HepG2 (cell line): ENCODE results near the gene OR2AG1. TPM values are rescaled to one million over a fixed set of nuclear protein-coding genes. Genes with fewer than 3 reads are reported as not detected.

Experiments
- GFI1 ChIP-seq: sonication (generic); formaldehyde crosslinking; IDR thresholded peaks from 2 replicates; pipeline ENCODE4 v1.5.0; 2020; ENCODE audit warnings: missing genetic modification reagents, mild to moderate bottlenecking, borderline replicate concordance
- KLF16 ChIP-seq, 2 experiments: sonication (generic) in 1 of 2; formaldehyde crosslinking in 1 of 2; IDR thresholded peaks; 2 replicates each; pipeline versions ENCODE4 v1.6.1 to v1.8.0; 2016 to 2023; ENCODE audit warnings: missing genetic modification reagents in 2 of 2, missing compliant biosample characterization in 1 of 2
- ZMYM3 ChIP-seq: sonication (generic); formaldehyde crosslinking; IDR thresholded peaks from 2 replicates; pipeline ENCODE4 v1.5.1; 2020; ENCODE audit warnings: mild to moderate bottlenecking, missing genetic modification reagents
- polyA plus RNA-seq, 8 experiments: library from polyadenylated mRNA; depleted of rRNA in 3 of 8; stranded (reverse) in 7 of 8; unstranded in 1 of 8; fragments of >200 nt; fragmentation: Illumina TruSeq in 4 of 8; extraction: Trizol in 4 of 8; gene quantifications; 2 replicates each; pipeline versions ENCODE4 v1.2.1 to v1.2.3, GENCODE V29; 2011 to 2016; ENCODE audit warnings: low read depth in 4 of 8, missing spikeins in 1 of 8, mixed read lengths in 1 of 8; ENCODE audit not compliant: insufficient read depth in 1 of 8
- total RNA-seq, 5 experiments: library from RNA; depleted of rRNA; stranded (reverse); fragments of >200 nt; fragmentation: Illumina TruSeq; extraction: Trizol; gene quantifications; 2 replicates each; pipeline ENCODE4 v1.2.3, GENCODE V29; 2016; ENCODE audit warnings: low read depth in 1 of 5

Gene OR2AG1
- total and polyA plus RNA-seq, 2 of the 13 experiments (the other 11 are each of a cell fraction or from before 2014, with no cell fraction given) = not detected

- TF ChIP-seq KLF16 (CRISPR knock-in tag; IDR thresholded peaks at IDR 0.05) = no peak
- TF ChIP-seq ZMYM3 = no peak
- TF ChIP-seq GFI1 (CRISPR knock-in tag) = no peak
Measured at GRCh38 chr11:6834021-6834420, 51.2 kb downstream of the OR2AG1 start (continued).

Other genes with a start within 250 kb of the OR2AG1 start
- 21.6 and 29.1 TPM in 2 replicates for gene RRP8, start 179.4 kb upstream of the OR2AG1 start, total RNA-seq (2016; rRNA removed; fragmentation: Illumina TruSeq; extraction: Trizol)
- 7.2 and 7.7 TPM in 2 replicates for gene RRP8, start 179.4 kb upstream of the OR2AG1 start, polyA plus RNA-seq (2011; rRNA removed)
- gene ILK, start 179.2 kb upstream of the OR2AG1 start, total RNA-seq (2016; rRNA removed; fragmentation: Illumina TruSeq; extraction: Trizol) = 70.3 and 78.1 TPM in 2 replicates
- 108 and 118 TPM in 2 replicates for gene ILK, start 179.2 kb upstream of the OR2AG1 start, polyA plus RNA-seq (2011; rRNA removed)
- 51.0 and 71.3 TPM in 2 replicates for gene TAF10, start 170.8 kb upstream of the OR2AG1 start, total RNA-seq (2016; rRNA removed; fragmentation: Illumina TruSeq; extraction: Trizol)
- gene TAF10, start 170.8 kb upstream of the OR2AG1 start, polyA plus RNA-seq (2011; rRNA removed) = 134 and 142 TPM in 2 replicates
- gene TPP1, start 163.6 kb upstream of the OR2AG1 start, total RNA-seq (2016; rRNA removed; fragmentation: Illumina TruSeq; extraction: Trizol) = 13.9 and 14.4 TPM in 2 replicates
- 74.6 and 75.4 TPM in 2 replicates for gene TPP1, start 163.6 kb upstream of the OR2AG1 start, polyA plus RNA-seq (2011; rRNA removed)
- under 0.01 TPM in 1 of 2 replicates, not detected in the other for gene DCHS1, start 127.2 kb upstream of the OR2AG1 start, total RNA-seq (2016; rRNA removed; fragmentation: Illumina TruSeq; extraction: Trizol)
- 0.01 and 0.03 TPM in 2 replicates for gene DCHS1, start 127.2 kb upstream of the OR2AG1 start, polyA plus RNA-seq (2011; rRNA removed)
- 90.0 and 97.9 TPM in 2 replicates for gene MRPL17, start 99.7 kb upstream of the OR2AG1 start, total RNA-seq (2016; rRNA removed; fragmentation: Illumina TruSeq; extraction: Trizol)
- 53.7 and 59.4 TPM in 2 replicates for gene MRPL17, start 99.7 kb upstream of the OR2AG1 start, polyA plus RNA-seq (2011; rRNA removed)
- gene OR2AG2, start 11.0 kb upstream of the OR2AG1 start, total RNA-seq (2016; rRNA removed; fragmentation: Illumina TruSeq; extraction: Trizol) = not detected in 2 replicates
- not detected in 2 replicates for gene OR2AG2, start 11.0 kb upstream of the OR2AG1 start, polyA plus RNA-seq (2011; rRNA removed)
- gene OR6A2, start 16.7 kb downstream of the OR2AG1 start, total RNA-seq (2016; rRNA removed; fragmentation: Illumina TruSeq; extraction: Trizol) = not detected in 2 replicates
- not detected in 2 replicates for gene OR6A2, start 16.7 kb downstream of the OR2AG1 start, polyA plus RNA-seq (2011; rRNA removed)
- gene OR10A5, start 62.7 kb downstream of the OR2AG1 start, total RNA-seq (2016; rRNA removed; fragmentation: Illumina TruSeq; extraction: Trizol) = not detected in 2 replicates
- gene OR10A5, start 62.7 kb downstream of the OR2AG1 start, polyA plus RNA-seq (2011; rRNA removed) = not detected in 2 replicates
- gene OR10A2, start 80.0 kb downstream of the OR2AG1 start, total RNA-seq (2016; rRNA removed; fragmentation: Illumina TruSeq; extraction: Trizol) = not detected in 2 replicates
- not detected in 2 replicates for gene OR10A2, start 80.0 kb downstream of the OR2AG1 start, polyA plus RNA-seq (2011; rRNA removed)
- gene OR10A4, start 93.6 kb downstream of the OR2AG1 start, total RNA-seq (2016; rRNA removed; fragmentation: Illumina TruSeq; extraction: Trizol) = not detected in 2 replicates
- gene OR10A4, start 93.6 kb downstream of the OR2AG1 start, polyA plus RNA-seq (2011; rRNA removed) = not detected in 2 replicates
- not detected in 2 replicates for gene OR2D2, start 109.5 kb downstream of the OR2AG1 start, total RNA-seq (2016; rRNA removed; fragmentation: Illumina TruSeq; extraction: Trizol)
- gene OR2D2, start 109.5 kb downstream of the OR2AG1 start, polyA plus RNA-seq (2011; rRNA removed) = not detected in 2 replicates
- not detected in 2 replicates for gene OR2D3, start 138.0 kb downstream of the OR2AG1 start, total RNA-seq (2016; rRNA removed; fragmentation: Illumina TruSeq; extraction: Trizol)
- not detected in 2 replicates for gene OR2D3, start 138.0 kb downstream of the OR2AG1 start, polyA plus RNA-seq (2011; rRNA removed)
- not detected in 2 replicates for gene ZNF215, start 143.4 kb downstream of the OR2AG1 start, total RNA-seq (2016; rRNA removed; fragmentation: Illumina TruSeq; extraction: Trizol)
- gene ZNF215, start 143.4 kb downstream of the OR2AG1 start, polyA plus RNA-seq (2011; rRNA removed) = not detected in 2 replicates
- gene ZNF214, start 237.3 kb downstream of the OR2AG1 start, total RNA-seq (2016; rRNA removed; fragmentation: Illumina TruSeq; extraction: Trizol) = 1.9 and 2.6 TPM in 2 replicates
- gene ZNF214, start 237.3 kb downstream of the OR2AG1 start, polyA plus RNA-seq (2011; rRNA removed) = 0.28 and 0.42 TPM in 2 replicates
- gene NLRP14, start 237.5 kb downstream of the OR2AG1 start, total RNA-seq (2016; rRNA removed; fragmentation: Illumina TruSeq; extraction: Trizol) = not detected in 2 replicates
- gene NLRP14, start 237.5 kb downstream of the OR2AG1 start, polyA plus RNA-seq (2011; rRNA removed) = not detected in 2 replicates